WTC11 (cell line): ENCODE data around the gene HOXA2. TPM values are rescaled to one million over a fixed set of nuclear protein-coding genes. Genes with fewer than 3 reads are reported as not detected.
A peak's percentile ranks its signal among the peaks of the same experiment; 100 is the strongest.

Experiments used
- ATAC-seq: fragments of 200-7000 bp; cut with Tn5 transposase; 2 replicates; pipeline ENCODE4 v1.10.0; 2021; ENCODE audit warnings: mild to moderate bottlenecking, moderate library complexity
- CTCF ChIA-PET: fragments of 300-600 bp; sonication (Branson Sonifier 250); formaldehyde crosslinking; loops from one replicate; lab custom pipeline; 2021; ENCODE audit warnings: antibody characterized with exemption; lab: Charles Lee
- POLR2A ChIA-PET: fragments of 350-600 bp; sonication (Branson Sonifier 250); formaldehyde crosslinking; loops from one replicate; lab custom pipeline; 2021; ENCODE audit warnings: antibody characterized with exemption; lab: Charles Lee
- DNase-seq: peaks from one replicate; pipeline ENCODE4 v3.0.0; 2021; ENCODE audit warnings: low spot score
- H3K27ac Mint-ChIP-seq: 2 replicates; pipeline ENCODE4 v1.8.0; 2021; ENCODE audit warnings: mixed read lengths
- H3K27me3 Mint-ChIP-seq: 2 replicates; pipeline ENCODE4 v1.8.0; 2021; ENCODE audit warnings: low read depth, mild to moderate bottlenecking, moderate library complexity, mixed read lengths
- H3K36me3 Mint-ChIP-seq: 2 replicates; pipeline ENCODE4 v1.8.0; 2021; ENCODE audit warnings: mixed read lengths
- H3K4me1 Mint-ChIP-seq: 2 replicates; pipeline ENCODE4 v1.8.0; 2022; ENCODE audit warnings: mixed read lengths
- H3K4me3 Mint-ChIP-seq: 2 replicates; pipeline ENCODE4 v1.8.0; 2021; ENCODE audit warnings: mild to moderate bottlenecking, moderate library complexity, mixed read lengths
- H3K9me3 Mint-ChIP-seq: 2 replicates; pipeline ENCODE4 v1.8.0; 2021; ENCODE audit warnings: mixed read lengths
- ESRRA ChIP-seq: sonication (generic); formaldehyde crosslinking; IDR thresholded peaks from 2 replicates; pipeline ENCODE4 v1.8.1; 2022; ENCODE audit warnings: mild to moderate bottlenecking, missing genetic modification reagents, borderline replicate concordance
- NR3C1 ChIP-seq: sonication (generic); formaldehyde crosslinking; conservative IDR thresholded peaks from 2 replicates; pipeline ENCODE4 v1.8.1; 2023; ENCODE audit warnings: low read depth, mild to moderate bottlenecking, missing genetic modification reagents
- ZBTB21 ChIP-seq: sonication (generic); formaldehyde crosslinking; IDR thresholded peaks from 2 replicates; pipeline ENCODE4 v1.8.1; 2023; ENCODE audit warnings: mild to moderate bottlenecking, missing genetic modification reagents, borderline replicate concordance
- ZNF263 ChIP-seq: sonication (generic); formaldehyde crosslinking; IDR thresholded peaks from 2 replicates; pipeline ENCODE4 v1.8.1; 2022; ENCODE audit warnings: low read depth, mild to moderate bottlenecking, moderate library complexity, missing genetic modification reagents
- ZNF423 ChIP-seq: fragments of 250-450 bp; sonication (Bioruptor Pico); IDR thresholded peaks from 2 replicates; pipeline ENCODE4 v2.1.2; 2022; ENCODE audit warnings: mild to moderate bottlenecking, moderate library complexity
- total RNA-seq: library from RNA; stranded (reverse); gene quantifications from 3 replicates; pipeline ENCODE4 v1.2.3, GENCODE V29; 2021
- TF ChIP-seq, protein P1 (sequence below): sonication (generic); formaldehyde crosslinking; conservative IDR thresholded peaks from 2 replicates; pipeline ENCODE4 v1.8.1; 2022; ENCODE audit warnings: mild to moderate bottlenecking, missing genetic modification reagents
- TF ChIP-seq, protein P2 (sequence below): sonication (generic); formaldehyde crosslinking; IDR thresholded peaks from 2 replicates; pipeline ENCODE4 v1.8.1; 2022; ENCODE audit warnings: mild to moderate bottlenecking, missing genetic modification reagents, moderate library complexity, borderline replicate concordance
- TF ChIP-seq, protein P3 (sequence below): fragments of 250-450 bp; sonication (Bioruptor Pico); IDR thresholded peaks from 2 replicates; pipeline ENCODE4 v1.9.0; 2021; ENCODE audit warnings: mild to moderate bottlenecking
- TF ChIP-seq, protein P4 (sequence below): sonication (generic); formaldehyde crosslinking; conservative IDR thresholded peaks from 2 replicates; pipeline ENCODE4 v1.8.1; 2023; ENCODE audit warnings: mild to moderate bottlenecking, low read depth, missing genetic modification reagents, moderate library complexity
- TF ChIP-seq, protein P5 (sequence below): sonication (generic); formaldehyde crosslinking; IDR thresholded peaks from 2 replicates; pipeline ENCODE4 v1.8.0; 2023; ENCODE audit warnings: missing genetic modification reagents
- TF ChIP-seq, protein P6 (sequence below): sonication (generic); formaldehyde crosslinking; IDR thresholded peaks from 2 replicates; pipeline ENCODE4 v1.8.1; 2023; ENCODE audit warnings: mild to moderate bottlenecking, missing genetic modification reagents

The HOXA2 gene
- total RNA-seq, 1 experiment from 2014 or later = not detected

DNA sequence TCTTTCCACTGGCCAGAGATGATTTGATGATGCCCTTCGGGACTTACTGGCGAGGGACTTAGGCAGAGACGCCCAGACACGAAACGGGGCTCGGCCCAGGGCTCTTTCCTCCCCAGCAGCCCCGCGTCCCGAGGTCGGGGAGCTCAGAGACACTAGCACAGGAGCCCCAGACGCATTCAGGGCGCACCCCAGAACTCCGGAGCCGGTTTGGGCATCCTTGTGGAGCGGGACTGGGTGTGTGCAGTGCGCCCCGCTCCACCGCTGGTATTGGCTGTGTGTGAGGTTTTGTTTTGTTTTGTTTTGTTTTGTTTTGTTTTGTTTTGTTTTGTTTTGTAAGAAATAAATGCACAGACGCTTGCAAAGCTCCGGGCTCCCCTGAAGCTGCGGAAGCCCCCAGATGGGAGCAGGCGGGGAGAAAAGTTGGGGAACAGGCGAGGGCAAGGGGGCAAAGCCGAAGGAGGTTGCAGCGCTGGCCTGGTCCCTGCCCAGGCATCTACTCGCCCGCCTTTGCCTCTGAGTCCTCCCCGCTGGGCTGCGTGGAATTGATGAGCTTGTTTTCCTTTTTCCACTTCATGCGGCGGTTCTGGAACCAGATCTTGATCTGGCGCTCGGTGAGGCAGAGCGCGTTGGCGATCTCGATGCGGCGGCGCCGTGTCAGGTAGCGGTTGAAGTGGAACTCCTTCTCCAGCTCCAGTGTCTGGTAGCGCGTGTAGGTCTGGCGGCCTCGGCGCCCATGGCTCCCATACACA lies 42.9 kb upstream of the HOXA2 start:
- peaks cover 100% of the 10 kb centered on the region for H3K27me3 Mint-ChIP-seq
- ATAC-seq = no peak
- H3K9me3 Mint-ChIP-seq = no peaks in the 10 kb centered on the region
- H3K36me3 Mint-ChIP-seq = no peaks in the 10 kb centered on the region
- H3K27ac Mint-ChIP-seq = no peak overlapping the region
- TF ChIP-seq, protein P1, sequence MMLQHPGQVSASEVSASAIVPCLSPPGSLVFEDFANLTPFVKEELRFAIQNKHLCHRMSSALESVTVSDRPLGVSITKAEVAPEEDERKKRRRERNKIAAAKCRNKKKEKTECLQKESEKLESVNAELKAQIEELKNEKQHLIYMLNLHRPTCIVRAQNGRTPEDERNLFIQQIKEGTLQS = no peak
- TF ChIP-seq, protein P2, sequence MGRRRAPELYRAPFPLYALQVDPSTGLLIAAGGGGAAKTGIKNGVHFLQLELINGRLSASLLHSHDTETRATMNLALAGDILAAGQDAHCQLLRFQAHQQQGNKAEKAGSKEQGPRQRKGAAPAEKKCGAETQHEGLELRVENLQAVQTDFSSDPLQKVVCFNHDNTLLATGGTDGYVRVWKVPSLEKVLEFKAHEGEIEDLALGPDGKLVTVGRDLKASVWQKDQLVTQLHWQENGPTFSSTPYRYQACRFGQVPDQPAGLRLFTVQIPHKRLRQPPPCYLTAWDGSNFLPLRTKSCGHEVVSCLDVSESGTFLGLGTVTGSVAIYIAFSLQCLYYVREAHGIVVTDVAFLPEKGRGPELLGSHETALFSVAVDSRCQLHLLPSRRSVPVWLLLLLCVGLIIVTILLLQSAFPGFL (CRISPR knock-in tag) = no peak
- TF ChIP-seq, protein P3, sequence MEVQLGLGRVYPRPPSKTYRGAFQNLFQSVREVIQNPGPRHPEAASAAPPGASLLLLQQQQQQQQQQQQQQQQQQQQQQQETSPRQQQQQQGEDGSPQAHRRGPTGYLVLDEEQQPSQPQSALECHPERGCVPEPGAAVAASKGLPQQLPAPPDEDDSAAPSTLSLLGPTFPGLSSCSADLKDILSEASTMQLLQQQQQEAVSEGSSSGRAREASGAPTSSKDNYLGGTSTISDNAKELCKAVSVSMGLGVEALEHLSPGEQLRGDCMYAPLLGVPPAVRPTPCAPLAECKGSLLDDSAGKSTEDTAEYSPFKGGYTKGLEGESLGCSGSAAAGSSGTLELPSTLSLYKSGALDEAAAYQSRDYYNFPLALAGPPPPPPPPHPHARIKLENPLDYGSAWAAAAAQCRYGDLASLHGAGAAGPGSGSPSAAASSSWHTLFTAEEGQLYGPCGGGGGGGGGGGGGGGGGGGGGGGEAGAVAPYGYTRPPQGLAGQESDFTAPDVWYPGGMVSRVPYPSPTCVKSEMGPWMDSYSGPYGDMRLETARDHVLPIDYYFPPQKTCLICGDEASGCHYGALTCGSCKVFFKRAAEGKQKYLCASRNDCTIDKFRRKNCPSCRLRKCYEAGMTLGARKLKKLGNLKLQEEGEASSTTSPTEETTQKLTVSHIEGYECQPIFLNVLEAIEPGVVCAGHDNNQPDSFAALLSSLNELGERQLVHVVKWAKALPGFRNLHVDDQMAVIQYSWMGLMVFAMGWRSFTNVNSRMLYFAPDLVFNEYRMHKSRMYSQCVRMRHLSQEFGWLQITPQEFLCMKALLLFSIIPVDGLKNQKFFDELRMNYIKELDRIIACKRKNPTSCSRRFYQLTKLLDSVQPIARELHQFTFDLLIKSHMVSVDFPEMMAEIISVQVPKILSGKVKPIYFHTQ (CRISPR knock-in tag) = no peak
- TF ChIP-seq, protein P4, sequence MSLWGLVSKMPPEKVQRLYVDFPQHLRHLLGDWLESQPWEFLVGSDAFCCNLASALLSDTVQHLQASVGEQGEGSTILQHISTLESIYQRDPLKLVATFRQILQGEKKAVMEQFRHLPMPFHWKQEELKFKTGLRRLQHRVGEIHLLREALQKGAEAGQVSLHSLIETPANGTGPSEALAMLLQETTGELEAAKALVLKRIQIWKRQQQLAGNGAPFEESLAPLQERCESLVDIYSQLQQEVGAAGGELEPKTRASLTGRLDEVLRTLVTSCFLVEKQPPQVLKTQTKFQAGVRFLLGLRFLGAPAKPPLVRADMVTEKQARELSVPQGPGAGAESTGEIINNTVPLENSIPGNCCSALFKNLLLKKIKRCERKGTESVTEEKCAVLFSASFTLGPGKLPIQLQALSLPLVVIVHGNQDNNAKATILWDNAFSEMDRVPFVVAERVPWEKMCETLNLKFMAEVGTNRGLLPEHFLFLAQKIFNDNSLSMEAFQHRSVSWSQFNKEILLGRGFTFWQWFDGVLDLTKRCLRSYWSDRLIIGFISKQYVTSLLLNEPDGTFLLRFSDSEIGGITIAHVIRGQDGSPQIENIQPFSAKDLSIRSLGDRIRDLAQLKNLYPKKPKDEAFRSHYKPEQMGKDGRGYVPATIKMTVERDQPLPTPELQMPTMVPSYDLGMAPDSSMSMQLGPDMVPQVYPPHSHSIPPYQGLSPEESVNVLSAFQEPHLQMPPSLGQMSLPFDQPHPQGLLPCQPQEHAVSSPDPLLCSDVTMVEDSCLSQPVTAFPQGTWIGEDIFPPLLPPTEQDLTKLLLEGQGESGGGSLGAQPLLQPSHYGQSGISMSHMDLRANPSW = no peak
- TF ChIP-seq ZBTB21 = no peak
- TF ChIP-seq ESRRA (CRISPR knock-in tag) = no peak
- TF ChIP-seq, protein P5, sequence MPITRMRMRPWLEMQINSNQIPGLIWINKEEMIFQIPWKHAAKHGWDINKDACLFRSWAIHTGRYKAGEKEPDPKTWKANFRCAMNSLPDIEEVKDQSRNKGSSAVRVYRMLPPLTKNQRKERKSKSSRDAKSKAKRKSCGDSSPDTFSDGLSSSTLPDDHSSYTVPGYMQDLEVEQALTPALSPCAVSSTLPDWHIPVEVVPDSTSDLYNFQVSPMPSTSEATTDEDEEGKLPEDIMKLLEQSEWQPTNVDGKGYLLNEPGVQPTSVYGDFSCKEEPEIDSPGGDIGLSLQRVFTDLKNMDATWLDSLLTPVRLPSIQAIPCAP (CRISPR knock-in tag) = no peak
- TF ChIP-seq, protein P6, sequence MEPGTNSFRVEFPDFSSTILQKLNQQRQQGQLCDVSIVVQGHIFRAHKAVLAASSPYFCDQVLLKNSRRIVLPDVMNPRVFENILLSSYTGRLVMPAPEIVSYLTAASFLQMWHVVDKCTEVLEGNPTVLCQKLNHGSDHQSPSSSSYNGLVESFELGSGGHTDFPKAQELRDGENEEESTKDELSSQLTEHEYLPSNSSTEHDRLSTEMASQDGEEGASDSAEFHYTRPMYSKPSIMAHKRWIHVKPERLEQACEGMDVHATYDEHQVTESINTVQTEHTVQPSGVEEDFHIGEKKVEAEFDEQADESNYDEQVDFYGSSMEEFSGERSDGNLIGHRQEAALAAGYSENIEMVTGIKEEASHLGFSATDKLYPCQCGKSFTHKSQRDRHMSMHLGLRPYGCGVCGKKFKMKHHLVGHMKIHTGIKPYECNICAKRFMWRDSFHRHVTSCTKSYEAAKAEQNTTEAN (CRISPR knock-in tag) = no peak
- TF ChIP-seq ZNF423 (CRISPR knock-in tag) = no peak
- TF ChIP-seq NR3C1 (CRISPR knock-in tag) = no peak
- 0 out of 2 replicates have a peak overlapping the region, but pooled peaks have one; percentile 20 for H3K4me3 Mint-ChIP-seq
- DNase-seq = peak; percentile 20
- POLR2A ChIA-PET = no interaction called here
- peaks cover 24% of the 10 kb centered on the region for H3K4me1 Mint-ChIP-seq
- CTCF ChIA-PET = interaction anchor here (1.2 to 2.5 kb wide), 7 partner anchors 14 to 768 kb away, joined by 3 to 7 read pairs (median 5); no protein-coding TSS in a partner anchor

DNA sequence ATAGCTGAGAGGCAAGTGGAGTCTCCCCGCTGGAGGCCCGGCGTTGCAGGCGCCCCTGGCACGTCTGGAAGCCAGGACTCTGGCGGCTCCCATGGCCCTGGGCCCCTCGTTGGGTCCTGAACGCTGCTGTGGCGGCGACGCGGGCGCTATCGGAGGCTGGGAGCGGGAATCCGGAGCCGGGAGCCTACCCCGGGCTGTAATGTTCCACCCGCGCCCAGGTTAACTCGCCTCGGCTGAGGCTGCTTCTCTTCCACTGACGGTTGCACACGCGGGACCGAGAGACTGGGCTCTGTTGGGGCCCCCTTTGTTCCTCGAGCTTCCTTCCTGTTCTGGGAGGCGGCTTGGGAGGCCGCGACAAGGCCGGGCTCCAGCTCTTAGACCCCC lies 42.3 kb upstream of the HOXA2 start:
- peak; percentile 38 for DNase-seq
- TF ChIP-seq ZNF263 (CRISPR knock-in tag) = 0 out of 2 replicates have a peak, but pooled peaks have one; percentile 13
- TF ChIP-seq ZBTB21 = no peak
- H3K4me1 Mint-ChIP-seq = peaks cover 24% of the 10 kb centered on the region
- ChIA-PET CTCF (interaction anchor here (1.2 to 2.5 kb wide), 11 partner anchors 11 to 768 kb away, joined by 3 to 9 read pairs (median 5); partner anchors contain the start of gene HOXA11), POLR2A (no interaction called here)
- peaks cover 100% of the 10 kb centered on the region for H3K27me3 Mint-ChIP-seq
- ATAC-seq = no peak
- no peaks in the 10 kb centered on the region for H3K9me3 Mint-ChIP-seq
- 0 out of 2 replicates have a peak overlapping the region, but pooled peaks have one; percentile 20 for H3K4me3 Mint-ChIP-seq
- H3K36me3 Mint-ChIP-seq = no peaks in the 10 kb centered on the region
- H3K27ac Mint-ChIP-seq = no peak overlapping the region
